Measurements from ENCODE around the gene WDHD1.
"Not testable (repeated sequence)": the region's sequence is repeated elsewhere in the genome, so short reads cannot be mapped to it uniquely, and the experiment has no call there.

The WDHD1 gene

DNA sequence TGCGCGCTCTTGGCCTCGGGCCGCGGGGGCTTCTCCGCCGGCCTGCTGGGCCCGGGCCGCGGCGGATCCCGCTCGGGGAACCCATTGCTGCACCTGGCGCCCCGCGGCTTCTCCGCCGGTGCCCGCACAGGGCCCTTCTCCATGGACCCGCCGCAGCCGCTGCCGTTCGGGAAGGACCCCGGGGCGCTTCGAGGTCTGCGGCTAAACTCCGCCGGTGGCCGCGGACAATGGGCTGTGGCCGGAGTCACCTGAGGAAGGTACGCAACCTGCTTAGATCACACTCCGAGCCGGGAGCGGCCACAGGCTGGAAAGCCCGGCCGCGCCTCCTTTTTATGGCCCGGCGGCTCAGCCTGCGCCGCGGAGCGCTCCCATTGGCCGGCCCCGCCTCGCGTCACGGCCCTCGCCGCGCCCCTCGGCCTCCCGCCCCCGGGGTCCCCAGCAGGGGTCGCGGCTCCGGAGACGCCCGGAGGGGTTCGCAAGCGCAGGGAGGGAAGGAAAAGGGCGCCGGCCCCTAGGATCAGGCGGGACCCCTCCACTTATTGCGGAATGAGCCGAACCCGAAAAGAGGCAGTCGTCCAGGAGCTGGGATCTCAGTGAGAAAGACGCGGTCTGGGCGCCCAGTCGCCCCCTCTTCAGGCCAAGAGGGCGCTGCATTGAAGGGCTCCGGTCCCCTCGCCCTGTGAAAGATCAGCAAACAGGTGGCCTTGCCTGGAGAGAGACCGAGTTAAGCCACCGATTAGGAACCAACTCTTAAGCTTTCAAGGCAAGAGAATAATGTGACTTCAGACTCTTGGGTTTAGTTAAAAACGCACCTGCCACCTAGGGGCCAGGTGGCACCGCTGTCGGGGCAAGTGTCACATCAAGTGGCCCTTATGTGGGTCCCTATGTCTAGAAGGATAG is 124.1 kb downstream of the WDHD1 start, which contains the start of gene GCH1:
Gene GCH1, minus strand, starts transcription at position 306 of the 900 bp plus-strand sequence. Its CDS starts 163 bp downstream, at position 143.
- peak; percentile 78 for DNase-seq

DNA sequence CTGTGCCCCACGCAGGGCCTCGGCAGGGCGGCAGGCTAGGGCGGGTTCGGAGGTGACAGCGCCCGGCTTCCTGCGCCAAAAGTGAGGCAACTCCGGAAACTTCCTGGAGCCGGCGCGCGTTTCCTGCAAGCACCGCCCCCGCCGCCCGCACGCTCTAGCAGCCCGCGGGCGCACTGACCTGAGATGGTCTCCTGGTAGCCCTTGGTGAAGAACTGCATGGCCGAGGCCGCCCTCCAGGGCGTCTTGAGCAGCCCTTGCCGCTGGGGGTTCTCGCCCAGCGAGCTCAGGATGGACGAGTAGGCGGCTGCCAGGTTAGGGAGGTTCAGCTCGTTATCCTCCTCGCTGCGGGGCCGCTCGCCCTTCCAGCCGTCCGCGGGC is 124.8 kb downstream of the WDHD1 start:
- DNase-seq = peak; percentile 32

DNA sequence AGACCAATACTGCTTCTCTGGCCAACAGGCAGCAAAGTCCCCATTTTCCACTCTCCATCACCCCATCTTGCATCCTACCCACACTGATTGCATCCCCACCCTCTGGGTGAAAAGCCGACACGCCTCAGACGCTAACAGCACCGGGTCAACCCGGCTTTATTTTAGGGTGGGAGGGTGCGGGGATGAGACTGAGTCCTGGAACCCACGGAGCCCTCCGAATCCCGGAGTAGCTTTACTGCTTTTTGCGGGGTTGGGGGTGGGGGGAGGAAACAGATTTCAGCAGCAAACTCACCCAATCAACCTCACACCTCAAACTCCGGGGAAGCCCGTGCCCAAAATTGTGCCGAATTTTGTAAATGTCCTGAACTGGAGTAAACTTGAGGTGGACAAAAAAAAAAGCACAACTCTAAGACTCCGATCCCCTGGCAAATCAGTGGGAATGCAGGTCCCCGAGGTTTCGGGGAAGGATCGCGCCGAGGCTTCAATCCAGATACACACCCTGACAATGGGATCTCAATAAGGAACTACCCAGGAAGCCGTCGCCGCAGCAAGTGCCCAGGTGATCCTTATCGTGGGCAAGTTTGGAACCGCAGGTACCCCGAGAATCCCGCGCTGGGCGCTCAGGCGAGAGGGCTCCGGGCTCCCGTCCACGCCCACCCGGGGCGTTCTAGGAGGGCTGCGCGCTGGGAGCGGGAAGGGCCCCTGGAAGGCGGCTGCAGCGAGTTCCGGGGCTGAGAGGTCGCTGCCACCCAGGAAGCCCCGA is 125.3 kb downstream of the WDHD1 start:
- DNase-seq = no peak

DNA sequence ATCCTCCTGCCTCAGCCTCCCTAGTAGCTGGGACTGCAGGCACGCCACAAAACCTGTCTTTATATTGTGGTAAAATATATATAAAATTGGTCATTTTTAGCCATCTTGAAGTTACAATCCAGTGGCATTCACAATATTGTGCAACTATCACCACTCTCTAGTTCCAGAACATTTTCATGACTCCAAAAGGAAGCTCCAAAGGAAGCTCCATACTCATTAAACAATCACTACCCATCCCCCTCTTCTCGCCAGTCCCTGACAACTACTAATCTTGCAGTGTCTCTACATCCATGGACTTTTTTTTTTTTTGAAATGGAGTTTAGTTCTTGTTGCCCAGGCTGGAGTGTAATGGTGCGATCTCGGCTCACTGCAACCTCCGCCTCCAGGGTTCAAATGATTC is 127.3 kb downstream of the WDHD1 start:
- DNase-seq = no peak

- not testable (repeated sequence) for DNase-seq
These were observed 128.9 kb downstream of the WDHD1 start for GRCh38 chr14:54897809-54898555.

DNA sequence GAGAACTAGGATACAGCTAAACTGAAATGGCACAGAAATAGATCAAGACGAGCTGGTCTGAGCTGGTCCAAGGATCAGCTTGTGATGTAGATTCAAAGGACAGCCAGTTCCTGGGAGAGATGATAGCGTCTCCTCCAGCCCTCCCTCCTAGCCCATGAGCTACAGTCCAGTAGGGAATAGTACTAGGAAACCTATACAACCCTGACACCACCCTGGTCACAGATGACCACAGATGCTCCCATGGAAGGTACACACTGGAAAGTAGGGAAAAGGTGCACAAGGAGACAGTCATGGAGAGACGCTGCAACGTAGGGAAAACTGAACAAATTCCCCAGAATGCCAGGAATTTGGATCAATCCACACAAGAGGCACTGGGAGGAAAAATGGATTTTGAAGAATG is 131.2 kb downstream of the WDHD1 start:
- no peak for DNase-seq

GRCh38 chr14:54894995-54895394 is 131.9 kb downstream of the WDHD1 start:
- no peak for DNase-seq

GRCh38 chr14:54893151-54893760 is 133.6 kb downstream of the WDHD1 start:
- DNase-seq = peak; percentile 35

GRCh38 chr14:54891471-54892245 is 135.2 kb downstream of the WDHD1 start:
- DNase-seq = no peak

GRCh38 chr14:54890788-54891187 is 136.1 kb downstream of the WDHD1 start:
- DNase-seq = no peak

DNA sequence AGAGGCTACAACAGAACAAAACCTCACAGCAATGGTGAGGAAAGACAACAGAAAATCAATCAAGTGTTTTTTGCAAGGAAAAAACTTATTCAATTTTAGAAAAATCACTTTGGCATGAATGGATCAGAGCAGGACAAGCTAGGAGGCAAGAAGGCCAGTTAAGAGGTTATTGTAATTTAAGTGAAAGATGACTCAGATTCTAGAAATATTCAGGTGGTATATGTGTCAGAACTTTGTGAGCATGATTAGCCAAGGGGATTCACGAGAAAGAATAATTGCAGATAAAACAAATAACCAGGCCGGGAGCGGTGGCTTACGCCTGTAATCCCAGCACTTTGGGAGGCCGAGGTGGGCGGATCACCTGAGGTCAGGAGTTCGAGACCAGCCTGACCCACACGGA is 137.0 kb downstream of the WDHD1 start:
- DNase-seq = no peak

Data from NCI-H2107 (cell line).